SU-DHL-6 (cell line): ENCODE results near the gene SNX30.

Experiments used
- CTCF ChIP-seq: fragments of 200-600 bp; sonication (generic); IDR thresholded peaks from one replicate; pipeline ENCODE4 v1.5.1; 2017; ENCODE audit warnings: antibody characterized with exemption, mild to moderate bottlenecking, low read length, moderate library complexity; ENCODE audit not compliant: insufficient read depth, poor library complexity, severe bottlenecking
- EZH2phosphoT487 ChIP-seq: fragments of 200-600 bp; sonication (generic), shearing (Covaris generic); conservative IDR thresholded peaks from 2 replicates; pipeline ENCODE4 v1.6.1; 2018; ENCODE audit warnings: mild to moderate bottlenecking, antibody characterized with exemption, low read length, moderate library complexity, mixed read lengths

DNA sequence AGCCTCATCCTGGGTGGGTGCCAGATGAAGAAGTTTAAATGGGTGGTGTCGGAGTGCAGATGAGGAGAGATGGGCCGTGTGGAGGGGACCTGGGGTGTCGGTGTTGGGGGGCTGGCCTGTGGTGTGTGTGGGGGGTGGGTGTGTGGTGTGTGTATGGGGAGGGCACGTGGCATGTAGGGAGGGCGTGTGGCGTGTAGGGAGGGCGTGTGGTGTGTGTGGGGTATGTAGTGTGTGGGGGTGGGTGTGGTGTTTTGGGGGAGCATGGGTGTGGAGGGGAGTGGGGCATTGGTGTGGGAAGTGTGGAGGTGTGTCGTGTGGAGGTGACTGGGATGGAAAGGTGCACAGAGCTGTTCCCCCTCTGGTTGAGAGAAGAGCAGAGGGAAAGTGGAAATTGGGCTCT is 105.6 kb downstream of the SNX30 start:
- TF ChIP-seq CTCF (no peak), EZH2phosphoT487 (no peak)
